ENCODE results near the gene L1CAM. TPM values are rescaled to one million over a fixed set of nuclear protein-coding genes. Genes with fewer than 3 reads are reported as not detected.

L1CAM gene
- total RNA-seq, 1 experiment from 2014 or later = 0.64 TPM

GRCh38 chrX:153926552-153926857, 40.5 kb upstream of the L1CAM start:
- no TSS peak for BruUV-seq (replicated peaks)
- CTCF ChIA-PET = no interaction called here
- no peak for DNase-seq (ENCODE audit: low spot score)
- peak overlapping the region; percentile 58 for H3K4me3 ChIP-seq (ENCODE audit: low read depth, low read length, poor library complexity, severe bottlenecking)
- no peaks in the 10 kb centered on the region for H3K27me3 ChIP-seq (replicated peaks; ENCODE audit: insufficient read depth, low read depth, low read length, poor library complexity)
- no peaks in the 10 kb centered on the region for H3K9me3 ChIP-seq (ENCODE audit: low read depth, low read length, poor library complexity, severe bottlenecking)
- POLR2A ChIA-PET (ENCODE audit: low non-redundant PET) = no interaction called here
- TF ChIP-seq, protein P1, sequence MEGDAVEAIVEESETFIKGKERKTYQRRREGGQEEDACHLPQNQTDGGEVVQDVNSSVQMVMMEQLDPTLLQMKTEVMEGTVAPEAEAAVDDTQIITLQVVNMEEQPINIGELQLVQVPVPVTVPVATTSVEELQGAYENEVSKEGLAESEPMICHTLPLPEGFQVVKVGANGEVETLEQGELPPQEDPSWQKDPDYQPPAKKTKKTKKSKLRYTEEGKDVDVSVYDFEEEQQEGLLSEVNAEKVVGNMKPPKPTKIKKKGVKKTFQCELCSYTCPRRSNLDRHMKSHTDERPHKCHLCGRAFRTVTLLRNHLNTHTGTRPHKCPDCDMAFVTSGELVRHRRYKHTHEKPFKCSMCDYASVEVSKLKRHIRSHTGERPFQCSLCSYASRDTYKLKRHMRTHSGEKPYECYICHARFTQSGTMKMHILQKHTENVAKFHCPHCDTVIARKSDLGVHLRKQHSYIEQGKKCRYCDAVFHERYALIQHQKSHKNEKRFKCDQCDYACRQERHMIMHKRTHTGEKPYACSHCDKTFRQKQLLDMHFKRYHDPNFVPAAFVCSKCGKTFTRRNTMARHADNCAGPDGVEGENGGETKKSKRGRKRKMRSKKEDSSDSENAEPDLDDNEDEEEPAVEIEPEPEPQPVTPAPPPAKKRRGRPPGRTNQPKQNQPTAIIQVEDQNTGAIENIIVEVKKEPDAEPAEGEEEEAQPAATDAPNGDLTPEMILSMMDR (conservative IDR thresholded peaks at IDR 0.05; ENCODE audit: low read depth, low read length) = no peak
- no peak for TF ChIP-seq EZH2 (IDR thresholded peaks at IDR 0.05; ENCODE audit: borderline replicate concordance, low read depth, low read length, poor library complexity, severe bottlenecking)
- H3K36me3 ChIP-seq (ENCODE audit: insufficient read depth, low read length, poor library complexity, severe bottlenecking) = no peaks in the 10 kb centered on the region
- H3K27ac ChIP-seq (ENCODE audit: low read depth, low read length, poor library complexity, severe bottlenecking) = peak overlapping the region; percentile 94
- intact Hi-C loops (cut with micrococcal nuclease; ENCODE audit: unreplicated experiment) = no loop called here
- H3K4me1 ChIP-seq (ENCODE audit: insufficient read depth, low read length, poor library complexity, severe bottlenecking) = peaks cover 20% of the 10 kb centered on the region

DNA sequence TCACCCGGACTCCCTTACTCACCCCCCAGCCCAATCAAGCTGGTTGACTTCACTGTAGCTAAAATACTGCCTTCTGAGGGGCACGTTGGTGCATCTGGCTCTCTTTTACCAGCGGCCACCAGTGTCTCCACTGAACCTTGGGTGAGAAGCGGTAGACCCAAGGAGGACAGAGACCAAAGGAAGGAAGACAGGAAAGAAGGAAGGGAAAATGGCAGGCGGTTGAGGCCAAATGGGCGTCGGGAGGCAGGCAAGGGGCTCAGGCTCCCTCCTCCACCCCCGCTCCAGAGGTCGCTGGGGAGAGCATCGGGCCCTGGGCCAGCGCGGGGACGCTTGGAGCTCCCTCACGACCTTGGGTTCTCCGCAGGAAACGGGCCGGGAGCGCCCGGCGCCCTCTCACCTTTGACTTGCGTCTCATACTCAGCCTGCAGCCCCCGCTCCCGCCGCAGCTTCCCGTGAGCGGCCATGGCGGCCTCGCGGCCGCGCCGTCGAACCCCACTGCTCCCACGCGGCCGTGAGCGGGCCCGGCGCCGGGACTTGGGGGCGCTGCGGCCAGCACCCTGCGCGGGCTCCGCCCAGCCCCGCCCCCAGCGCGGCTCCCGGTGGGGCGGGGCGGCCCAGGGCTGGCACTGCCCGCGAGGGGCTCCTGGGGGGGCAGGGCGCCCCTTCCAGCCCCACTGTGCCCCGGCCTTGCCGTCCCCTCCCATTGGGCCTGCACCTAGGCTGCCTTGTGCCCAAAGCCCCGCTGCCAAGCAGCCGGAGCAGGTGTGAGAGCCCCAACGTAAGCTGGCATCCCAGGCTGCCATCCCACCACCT, 40.0 kb upstream of the L1CAM start, which contains the start of gene ARHGAP4:
Gene ARHGAP4 (minus strand): TSS at position 526 of the 813 bp plus-strand sequence. CDS start 62 bp downstream, at position 464.
- Histone ChIP-seq H3K27ac (ENCODE audit: low read depth, low read length, poor library complexity, severe bottlenecking) (peak within 1 kb of the TSS; percentile 94), H3K9me3 (ENCODE audit: low read depth, low read length, poor library complexity, severe bottlenecking) (no peaks in the 10 kb centered on the region), H3K4me1 (ENCODE audit: insufficient read depth, low read length, poor library complexity, severe bottlenecking) (peaks cover 20% of the 10 kb centered on the region), H3K4me3 (ENCODE audit: low read depth, low read length, poor library complexity, severe bottlenecking) (peak within 1 kb of the TSS; percentile 58), H3K27me3 (replicated peaks; ENCODE audit: insufficient read depth, low read depth, low read length, poor library complexity) (no peaks in the 10 kb centered on the region), H3K36me3 (ENCODE audit: insufficient read depth, low read length, poor library complexity, severe bottlenecking) (no peaks in the 10 kb centered on the region)
- no TSS peak for BruUV-seq (replicated peaks)
- DNase-seq (ENCODE audit: low spot score) = no peak
- ChIA-PET CTCF (no interaction called here), POLR2A (ENCODE audit: low non-redundant PET) (no interaction called here)
- no peak for TF ChIP-seq EZH2 (IDR thresholded peaks at IDR 0.05; ENCODE audit: borderline replicate concordance, low read depth, low read length, poor library complexity, severe bottlenecking)
- TF ChIP-seq, protein P1 (conservative IDR thresholded peaks at IDR 0.05; ENCODE audit: low read depth, low read length) = no peak
- intact Hi-C loops (cut with micrococcal nuclease; ENCODE audit: unreplicated experiment) = no loop called here

- Histone ChIP-seq H3K27me3 (replicated peaks; ENCODE audit: insufficient read depth, low read depth, low read length, poor library complexity) (no peaks in the 10 kb centered on the region), H3K4me3 (ENCODE audit: low read depth, low read length, poor library complexity, severe bottlenecking) (peak overlapping the region; percentile 58), H3K36me3 (ENCODE audit: insufficient read depth, low read length, poor library complexity, severe bottlenecking) (no peaks in the 10 kb centered on the region), H3K9me3 (ENCODE audit: low read depth, low read length, poor library complexity, severe bottlenecking) (no peaks in the 10 kb centered on the region), H3K4me1 (ENCODE audit: insufficient read depth, low read length, poor library complexity, severe bottlenecking) (peaks cover 20% of the 10 kb centered on the region), H3K27ac (ENCODE audit: low read depth, low read length, poor library complexity, severe bottlenecking) (peak overlapping the region; percentile 94)
- CTCF ChIA-PET = interaction anchor here (0.5 kb wide), 1 partner anchor 82 kb away, joined by 5 read pairs; no protein-coding TSS in a partner anchor
- DNase-seq (ENCODE audit: low spot score) = no peak
- TF ChIP-seq, protein P1 (conservative IDR thresholded peaks at IDR 0.05; ENCODE audit: low read depth, low read length) = no peak
- POLR2A ChIA-PET (ENCODE audit: low non-redundant PET) = no interaction called here
- intact Hi-C loops (cut with micrococcal nuclease; ENCODE audit: unreplicated experiment) = no loop called here
- BruUV-seq (replicated peaks) = TSS peak; percentile 29
Measured at GRCh38 chrX:153925387-153925738, 39.4 kb upstream of the L1CAM start.

Measured in A673 (cell line).